GM18511 (cell line): ENCODE data around the gene SLC25A42.
A peak's percentile ranks its signal among the peaks of the same experiment; 100 is the strongest.

Source experiments
- ATAC-seq: cut with Tn5 transposase; IDR thresholded peaks from one replicate; pipeline ENCODE4 v1.9.1; 2021; ENCODE audit warnings: mild to moderate bottlenecking, moderate library complexity; ENCODE audit not compliant: unreplicated experiment

Gene SLC25A42

DNA sequence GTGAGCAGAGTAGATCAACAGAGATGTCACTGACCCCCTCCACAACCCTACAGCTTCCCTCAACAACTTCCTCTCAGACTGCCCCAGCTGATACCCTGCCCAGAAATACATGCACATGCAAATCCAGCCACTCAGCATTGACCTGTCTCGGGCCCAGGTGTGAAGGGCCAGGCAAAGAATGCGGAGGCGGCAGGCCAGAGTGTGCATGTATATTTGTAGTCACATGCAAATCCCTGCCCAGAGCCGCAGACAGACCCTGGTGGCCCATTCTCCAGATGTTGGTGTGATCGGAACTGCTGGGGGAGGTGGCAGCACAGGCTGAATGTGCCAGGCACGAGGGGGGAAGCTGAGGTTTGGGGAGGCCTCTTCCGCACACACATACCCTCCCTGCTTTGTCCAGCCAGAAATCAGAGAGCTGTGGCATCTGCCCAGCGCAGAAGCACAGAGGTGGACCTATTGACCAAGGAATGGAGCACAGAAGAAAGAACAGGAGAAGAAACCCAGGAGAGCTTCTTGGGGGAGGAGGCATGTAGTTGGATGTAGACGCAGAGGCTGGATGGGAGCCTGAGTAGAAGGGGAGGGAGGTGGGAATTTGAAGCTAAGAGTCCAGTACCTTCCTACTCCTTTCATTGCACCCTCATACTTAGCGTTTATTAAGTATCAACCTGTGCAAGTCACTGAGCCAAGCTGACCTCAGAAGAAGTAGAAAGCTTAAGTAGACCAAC, 91.9 kb downstream of the SLC25A42 start:
- ATAC-seq, result peak; percentile 73

GRCh38 chr19:19157808-19158207, 94.0 kb downstream of the SLC25A42 start:
- ATAC-seq, result no peak

GRCh38 chr19:19159534-19159933, 95.7 kb downstream of the SLC25A42 start:
- ATAC-seq, result no peak

DNA sequence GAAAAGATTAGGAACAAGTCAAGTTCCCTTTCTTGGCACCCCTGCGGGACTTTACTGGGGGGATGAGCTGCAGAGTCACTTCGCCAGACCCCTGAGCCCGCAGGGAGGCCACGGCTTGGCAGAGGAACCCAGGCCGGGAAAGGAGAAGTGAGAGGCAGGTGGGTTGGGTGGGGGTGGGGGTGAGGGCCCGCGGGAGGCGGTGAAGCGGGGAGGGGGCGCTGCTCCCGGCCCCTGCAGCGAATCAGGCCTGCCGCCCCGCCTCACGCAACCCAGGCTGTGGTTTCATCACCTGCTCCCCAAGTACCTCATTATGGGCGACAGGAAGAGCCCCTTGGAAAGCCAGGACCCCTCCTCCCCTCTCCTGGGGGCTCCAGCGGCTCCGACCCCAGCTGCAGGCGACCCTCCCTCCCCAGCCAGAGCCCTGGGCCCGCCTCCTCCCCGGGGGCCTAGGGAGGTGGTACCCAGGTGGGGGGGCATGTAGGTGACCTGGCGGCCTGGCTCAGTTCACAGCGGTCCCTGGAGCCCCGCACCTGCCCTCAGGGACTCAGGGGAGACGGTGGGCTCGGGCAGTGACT, 96.8 kb downstream of the SLC25A42 start:
- peak; percentile 50 for ATAC-seq

- no peak for ATAC-seq
These were observed 98.7 kb downstream of the SLC25A42 start for GRCh38 chr19:19162495-19162894.
